ENCODE results near the gene SIRT5.

GRCh38 chr6:13641315-13641714, 66.9 kb downstream of the SIRT5 start:
- TF ChIP-seq, protein P1, sequence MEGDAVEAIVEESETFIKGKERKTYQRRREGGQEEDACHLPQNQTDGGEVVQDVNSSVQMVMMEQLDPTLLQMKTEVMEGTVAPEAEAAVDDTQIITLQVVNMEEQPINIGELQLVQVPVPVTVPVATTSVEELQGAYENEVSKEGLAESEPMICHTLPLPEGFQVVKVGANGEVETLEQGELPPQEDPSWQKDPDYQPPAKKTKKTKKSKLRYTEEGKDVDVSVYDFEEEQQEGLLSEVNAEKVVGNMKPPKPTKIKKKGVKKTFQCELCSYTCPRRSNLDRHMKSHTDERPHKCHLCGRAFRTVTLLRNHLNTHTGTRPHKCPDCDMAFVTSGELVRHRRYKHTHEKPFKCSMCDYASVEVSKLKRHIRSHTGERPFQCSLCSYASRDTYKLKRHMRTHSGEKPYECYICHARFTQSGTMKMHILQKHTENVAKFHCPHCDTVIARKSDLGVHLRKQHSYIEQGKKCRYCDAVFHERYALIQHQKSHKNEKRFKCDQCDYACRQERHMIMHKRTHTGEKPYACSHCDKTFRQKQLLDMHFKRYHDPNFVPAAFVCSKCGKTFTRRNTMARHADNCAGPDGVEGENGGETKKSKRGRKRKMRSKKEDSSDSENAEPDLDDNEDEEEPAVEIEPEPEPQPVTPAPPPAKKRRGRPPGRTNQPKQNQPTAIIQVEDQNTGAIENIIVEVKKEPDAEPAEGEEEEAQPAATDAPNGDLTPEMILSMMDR (IDR thresholded peaks at IDR 0.05): no peak
- no peak for TF ChIP-seq POLR2A (IDR thresholded peaks at IDR 0.05)

Data from uterus (tissue), 2 donors.